Large intestine (tissue), 3 donors: ENCODE data around the gene CTTNBP2. TPM values are rescaled to one million over a fixed set of nuclear protein-coding genes. Genes with fewer than 3 reads are reported as not detected.
A peak's percentile ranks its signal among the peaks of the same experiment; 100 is the strongest.

Experiments used
- DNase-seq, 2 donors: peaks; one replicate each; pipeline versions ENCODE4 v3.0.0 to v3.0.0-alpha.2; 2013
- H3K27ac ChIP-seq: one replicate; pipeline ENCODE4 v1.5.1; 2013; ENCODE audit warnings: low read length
- H3K27me3 ChIP-seq: 2 replicates; pipeline ENCODE4 v1.6.1; 2013; ENCODE audit warnings: low read length; ENCODE audit not compliant: control insufficient read depth, insufficient read depth
- H3K36me3 ChIP-seq: 2 replicates; pipeline ENCODE4 v1.6.1; 2013; ENCODE audit warnings: low read length; ENCODE audit not compliant: control insufficient read depth, insufficient read depth
- H3K4me1 ChIP-seq: one replicate; pipeline ENCODE4 v1.6.1; 2013; ENCODE audit warnings: low read length; ENCODE audit not compliant: control insufficient read depth, insufficient read depth
- H3K4me3 ChIP-seq: one replicate; pipeline ENCODE4 v1.5.1; 2013; ENCODE audit warnings: low read length
- H3K9me3 ChIP-seq: one replicate; pipeline ENCODE4 v1.6.1; 2013; ENCODE audit warnings: mild to moderate bottlenecking, low read depth, low read length, moderate library complexity; ENCODE audit not compliant: control insufficient read depth
- WGBS: methylation state at CpG from one replicate; pipeline ENCODE4 v1.1.5; 2013; ENCODE audit warnings: low lambda C conversion rate; ENCODE audit not compliant: insufficient coverage; 5-methylcytosine and 5-hydroxymethylcytosine counted together
- polyA plus RNA-seq: library from polyadenylated mRNA; unstranded; fragments of 120-200 nt; gene quantifications from one replicate; pipeline ENCODE4 v1.2.1, GENCODE V29; 2013

CTTNBP2 gene
- polyA plus RNA-seq, 1 donor, result 4.6 TPM

- Histone ChIP-seq H3K9me3 (no peaks in the 10 kb centered on the region), H3K36me3 (no peaks in the 10 kb centered on the region), H3K4me1 (no peaks in the 10 kb centered on the region), H3K4me3 (no peak overlapping the region), H3K27me3 (no peaks in the 10 kb centered on the region), H3K27ac (no peak overlapping the region)
- no peak for DNase-seq
- 100% methylated on average over 1 of the region's 2 CpGs for whole genome bisulfite sequencing
These were observed 48.6 kb downstream of the CTTNBP2 start for GRCh38 chr7:117824592-117824991.

- no peak for DNase-seq
- no peak overlapping the region for H3K4me3 ChIP-seq
- no CpG with 5 or more reads among the region's 2 CpGs for WGBS
- no peaks in the 10 kb centered on the region for H3K4me1 ChIP-seq
- H3K36me3 ChIP-seq, result no peaks in the 10 kb centered on the region
- H3K9me3 ChIP-seq, result no peaks in the 10 kb centered on the region
- H3K27me3 ChIP-seq, result no peaks in the 10 kb centered on the region
- no peak overlapping the region for H3K27ac ChIP-seq
These were observed 53.7 kb downstream of the CTTNBP2 start for GRCh38 chr7:117819558-117819957.

- Histone ChIP-seq H3K27me3 (no peaks in the 10 kb centered on the region), H3K4me3 (no peak overlapping the region), H3K27ac (no peak overlapping the region), H3K4me1 (no peaks in the 10 kb centered on the region), H3K36me3 (no peaks in the 10 kb centered on the region), H3K9me3 (no peaks in the 10 kb centered on the region)
- WGBS, result no CpG with 5 or more reads among the region's 2 CpGs
- no peak for DNase-seq
These were observed 55.0 kb downstream of the CTTNBP2 start for GRCh38 chr7:117818232-117818631.

GRCh38 chr7:117816727-117817126, 56.5 kb downstream of the CTTNBP2 start:
- H3K4me1 ChIP-seq, result no peaks in the 10 kb centered on the region
- no peaks in the 10 kb centered on the region for H3K27me3 ChIP-seq
- no peaks in the 10 kb centered on the region for H3K9me3 ChIP-seq
- H3K36me3 ChIP-seq, result no peaks in the 10 kb centered on the region
- no peak overlapping the region for H3K27ac ChIP-seq
- WGBS, result 81% methylated on average over 3 of the region's 7 CpGs
- DNase-seq, result no peak
- no peak overlapping the region for H3K4me3 ChIP-seq

GRCh38 chr7:117811696-117812095, 61.5 kb downstream of the CTTNBP2 start:
- no peaks in the 10 kb centered on the region for H3K27me3 ChIP-seq
- H3K4me1 ChIP-seq, result peaks cover 2% of the 10 kb centered on the region
- H3K4me3 ChIP-seq, result no peak overlapping the region
- H3K27ac ChIP-seq, result no peak overlapping the region
- H3K9me3 ChIP-seq, result no peaks in the 10 kb centered on the region
- no peak for DNase-seq
- WGBS, result no CpG with 5 or more reads among the region's 2 CpGs
- no peaks in the 10 kb centered on the region for H3K36me3 ChIP-seq

- no peak overlapping the region for H3K4me3 ChIP-seq
- no peaks in the 10 kb centered on the region for H3K36me3 ChIP-seq
- DNase-seq, result no peak
- no peaks in the 10 kb centered on the region for H3K9me3 ChIP-seq
- H3K4me1 ChIP-seq, result peaks cover 2% of the 10 kb centered on the region
- no peak overlapping the region for H3K27ac ChIP-seq
- H3K27me3 ChIP-seq, result no peaks in the 10 kb centered on the region
- 100% methylated on average over 1 of the region's 6 CpGs for WGBS
These were observed 62.4 kb downstream of the CTTNBP2 start for GRCh38 chr7:117810642-117811512.

DNA sequence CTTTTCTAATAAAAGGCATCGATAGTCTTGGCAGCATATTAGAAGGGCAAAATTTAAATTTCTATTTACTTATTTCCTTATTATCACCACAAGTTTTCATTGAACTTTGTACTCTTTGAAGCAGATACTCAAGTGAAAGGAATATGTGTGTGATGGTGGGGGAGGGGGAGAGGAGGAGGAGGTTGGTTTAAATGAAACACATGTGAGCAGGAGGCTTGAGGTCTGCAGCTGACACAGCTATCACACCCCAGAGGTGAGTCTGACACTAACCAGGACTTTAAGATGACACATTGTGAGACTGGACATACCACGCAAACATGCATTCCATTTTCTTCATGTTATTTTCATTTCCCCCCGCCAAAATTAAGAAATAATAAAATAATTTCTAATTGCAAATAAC, 63.3 kb downstream of the CTTNBP2 start:
- peaks cover 2% of the 10 kb centered on the region for H3K4me1 ChIP-seq
- H3K27me3 ChIP-seq, result no peaks in the 10 kb centered on the region
- H3K36me3 ChIP-seq, result no peaks in the 10 kb centered on the region
- H3K4me3 ChIP-seq, result no peak overlapping the region
- H3K27ac ChIP-seq, result no peak overlapping the region
- no peaks in the 10 kb centered on the region for H3K9me3 ChIP-seq
- 0% methylated on average over 1 of the region's 3 CpGs for WGBS
- DNase-seq, result peak; percentile 64 to 82

GRCh38 chr7:117808910-117809705, 64.1 kb downstream of the CTTNBP2 start:
- Histone ChIP-seq H3K4me3 (no peak overlapping the region), H3K27me3 (no peaks in the 10 kb centered on the region), H3K36me3 (no peaks in the 10 kb centered on the region), H3K9me3 (no peaks in the 10 kb centered on the region), H3K4me1 (peaks cover 2% of the 10 kb centered on the region), H3K27ac (no peak overlapping the region)
- DNase-seq, result no peak
- WGBS, result no CpG with 5 or more reads among the region's 2 CpGs

DNA sequence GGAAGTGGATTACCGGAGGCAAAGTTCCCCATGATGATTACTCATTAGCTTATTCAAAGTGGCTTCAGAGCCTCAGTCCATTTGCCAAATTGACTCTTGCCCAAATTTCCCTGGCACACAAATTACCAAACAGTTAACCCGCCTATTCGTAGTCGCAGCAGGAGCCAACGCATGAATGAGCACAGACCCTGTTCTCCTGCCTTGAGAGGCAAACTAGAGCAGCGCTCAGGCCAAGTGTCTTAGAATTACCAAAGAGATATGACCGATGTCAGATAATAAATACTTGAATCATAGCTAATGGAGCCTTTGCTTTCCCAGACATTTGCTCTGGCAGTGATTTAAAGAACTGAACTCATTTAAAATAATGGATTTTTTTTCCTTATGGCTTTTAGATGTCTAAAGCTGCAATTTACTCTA, 64.9 kb downstream of the CTTNBP2 start:
- H3K27ac ChIP-seq, result no peak overlapping the region

DNA sequence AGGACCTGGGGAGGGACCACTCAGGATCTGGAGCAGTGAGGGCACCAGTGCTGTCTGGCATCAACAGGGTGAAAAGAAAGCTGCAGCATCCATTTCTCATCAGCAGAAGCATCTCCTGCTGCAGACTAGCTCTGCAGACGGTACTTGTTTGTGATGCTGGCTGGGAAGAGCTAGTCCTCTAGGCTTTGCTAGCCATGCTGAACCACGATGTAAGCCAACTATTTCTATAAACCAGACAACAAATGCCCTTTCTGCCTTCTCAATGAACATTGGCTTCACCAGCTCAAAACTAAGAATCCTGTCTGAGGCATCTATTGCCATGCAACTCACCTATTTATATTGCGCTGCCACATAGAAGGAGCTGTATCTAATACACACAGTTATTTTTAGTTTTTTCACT, 65.6 kb downstream of the CTTNBP2 start:
- WGBS, result no CpG with 5 or more reads among the region's 3 CpGs
- Histone ChIP-seq H3K4me1 (peaks cover 2% of the 10 kb centered on the region), H3K9me3 (no peaks in the 10 kb centered on the region), H3K27me3 (no peaks in the 10 kb centered on the region), H3K4me3 (no peak overlapping the region), H3K36me3 (no peaks in the 10 kb centered on the region), H3K27ac (no peak overlapping the region)
- DNase-seq, result no peak

More for the DNA sequence above, 64.9 kb downstream of the CTTNBP2 start:
- Histone ChIP-seq H3K36me3 (no peaks in the 10 kb centered on the region), H3K27me3 (no peaks in the 10 kb centered on the region), H3K4me3 (no peak overlapping the region), H3K9me3 (no peaks in the 10 kb centered on the region), H3K4me1 (peaks cover 2% of the 10 kb centered on the region)
- DNase-seq, result no peak
- WGBS, result no CpG with 5 or more reads among the region's 7 CpGs
